Esophagus muscularis mucosa (tissue), 4 donors: Measurements from ENCODE around the gene PLA1A. TPM values are rescaled to one million over a fixed set of nuclear protein-coding genes. Genes with fewer than 3 reads are reported as not detected.

Source experiments
- DNase-seq: peaks from one replicate; pipeline ENCODE4 v3.0.0-alpha.2; 2017; ENCODE audit errors: extremely low spot score
- H3K27ac ChIP-seq, 4 donors: fragments of 200-600 bp; sonication (generic); replicated peaks in 1 of 4; 1 replicate in 3 of 4; 2 replicates in 1 of 4; pipeline ENCODE4 v1.5.1; 2016 to 2019; ENCODE audit warnings: mild to moderate bottlenecking in 1 of 4
- H3K27me3 ChIP-seq, 4 donors: fragments of 200-600 bp; sonication (generic); one replicate each; pipeline versions ENCODE4 v1.5.1 to v1.6.0; 2016 to 2019
- H3K36me3 ChIP-seq, 4 donors: fragments of 200-600 bp; sonication (generic); one replicate each; pipeline ENCODE4 v1.5.1; 2016 to 2019
- H3K4me1 ChIP-seq, 4 donors: fragments of 200-600 bp; sonication (generic); one replicate each; pipeline ENCODE4 v1.5.1; 2016 to 2019
- H3K4me3 ChIP-seq, 4 donors: fragments of 200-600 bp; sonication (generic); 1 replicate in 2 of 4; 2 replicates in 2 of 4; pipeline ENCODE4 v1.5.1; 2016 to 2019; ENCODE audit warnings: mild to moderate bottlenecking in 4 of 4, moderate library complexity in 1 of 4
- H3K9me3 ChIP-seq, 4 donors: fragments of 200-600 bp; sonication (generic); 1 replicate in 3 of 4; 2 replicates in 1 of 4; pipeline ENCODE4 v1.5.1; 2016 to 2019
- EP300 ChIP-seq: sonication (generic); formaldehyde crosslinking; IDR thresholded peaks from one replicate; pipeline ENCODE4 v1.6.1; 2017; ENCODE audit warnings: antibody characterized with exemption
- POLR2A ChIP-seq: fragments of 450-650 bp; IDR thresholded peaks from one replicate; pipeline ENCODE4 v1.6.1; 2017; ENCODE audit warnings: antibody characterized with exemption, moderate library complexity, mild to moderate bottlenecking, low read depth
- POLR2AphosphoS5 ChIP-seq, 2 donors: sonication (generic); formaldehyde crosslinking; IDR thresholded peaks; one replicate each; pipeline ENCODE4 v1.6.1; 2017; ENCODE audit warnings: antibody characterized with exemption in 2 of 2
- WGBS: methylation state at CpG from one replicate; pipeline ENCODE4 v1.1.5; 2018; 5-methylcytosine and 5-hydroxymethylcytosine counted together
- intact Hi-C: fragments of 100-400 bp; cut with DNase I; formaldehyde crosslinking; loops from one replicate; pipeline ENCODE4 v1.15.1; 2023
- total RNA-seq, 4 donors: library from RNA; depleted of rRNA; stranded (reverse); fragments of >200 nt; gene quantifications; one replicate each; pipeline versions ENCODE4 v1.1.0 to v1.2.1, GENCODE V29; 2016
- TF ChIP-seq, protein P1 (sequence below), 3 experiments: fragments of 200-600 bp in 2 of 3; fragments of 450-650 bp in 1 of 3; sonication (generic) in 2 of 3; IDR thresholded peaks; one replicate each; pipeline ENCODE4 v1.5.1; 2017 to 2019; ENCODE audit warnings: antibody characterized with exemption in 3 of 3, mild to moderate bottlenecking in 2 of 3, moderate library complexity in 1 of 3

PLA1A gene
- total RNA-seq, 4 donors from 2014 or later = 1.5 to 2.9 (median 2.0) TPM

DNA sequence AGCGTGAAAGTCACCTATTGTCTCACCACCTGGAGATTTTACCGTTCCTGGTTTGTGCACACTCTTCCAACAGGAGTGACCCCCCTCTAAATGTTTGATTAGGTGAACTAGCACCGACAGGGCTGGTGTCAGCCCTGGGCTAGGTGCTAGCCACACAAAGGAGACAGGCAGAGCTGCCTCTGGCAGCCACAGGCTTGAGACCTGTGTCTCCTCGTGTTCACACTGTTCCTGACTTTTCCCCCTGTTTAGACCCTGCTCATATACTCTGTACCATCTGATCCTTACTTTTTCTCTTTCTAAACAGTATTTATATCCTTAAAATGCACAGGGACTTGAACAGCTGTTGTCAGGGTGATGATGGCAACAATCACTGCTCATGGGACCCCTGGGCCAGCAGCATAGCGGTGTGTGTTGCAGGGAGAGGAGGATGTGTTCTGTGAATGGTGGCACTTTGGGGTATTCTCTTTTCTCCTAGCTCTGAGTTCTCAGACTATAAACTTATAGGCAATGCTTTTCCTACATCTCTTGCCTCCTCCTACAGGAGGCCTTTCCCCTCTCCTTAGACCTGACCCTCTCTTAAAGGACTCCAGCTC, 43.8 kb upstream of the PLA1A start:
- no peak overlapping the region for H3K4me3 ChIP-seq
- H3K9me3 ChIP-seq = no peaks in the 10 kb centered on the region
- no peak overlapping the region for H3K27ac ChIP-seq
- intact Hi-C loops = no loop called here
- DNase-seq = no peak
- 60% methylated on average over 5 of the region's 5 CpGs for WGBS
- TF ChIP-seq EP300 = no peak
- no peak for TF ChIP-seq POLR2A
- no peak for TF ChIP-seq POLR2AphosphoS5 (IDR thresholded peaks at IDR 0.05)
- TF ChIP-seq, protein P1, sequence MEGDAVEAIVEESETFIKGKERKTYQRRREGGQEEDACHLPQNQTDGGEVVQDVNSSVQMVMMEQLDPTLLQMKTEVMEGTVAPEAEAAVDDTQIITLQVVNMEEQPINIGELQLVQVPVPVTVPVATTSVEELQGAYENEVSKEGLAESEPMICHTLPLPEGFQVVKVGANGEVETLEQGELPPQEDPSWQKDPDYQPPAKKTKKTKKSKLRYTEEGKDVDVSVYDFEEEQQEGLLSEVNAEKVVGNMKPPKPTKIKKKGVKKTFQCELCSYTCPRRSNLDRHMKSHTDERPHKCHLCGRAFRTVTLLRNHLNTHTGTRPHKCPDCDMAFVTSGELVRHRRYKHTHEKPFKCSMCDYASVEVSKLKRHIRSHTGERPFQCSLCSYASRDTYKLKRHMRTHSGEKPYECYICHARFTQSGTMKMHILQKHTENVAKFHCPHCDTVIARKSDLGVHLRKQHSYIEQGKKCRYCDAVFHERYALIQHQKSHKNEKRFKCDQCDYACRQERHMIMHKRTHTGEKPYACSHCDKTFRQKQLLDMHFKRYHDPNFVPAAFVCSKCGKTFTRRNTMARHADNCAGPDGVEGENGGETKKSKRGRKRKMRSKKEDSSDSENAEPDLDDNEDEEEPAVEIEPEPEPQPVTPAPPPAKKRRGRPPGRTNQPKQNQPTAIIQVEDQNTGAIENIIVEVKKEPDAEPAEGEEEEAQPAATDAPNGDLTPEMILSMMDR (IDR thresholded peaks at IDR 0.05) = no peak
- H3K36me3 ChIP-seq = no peaks in the 10 kb centered on the region
- H3K4me1 ChIP-seq = no peaks in the 10 kb centered on the region
- H3K27me3 ChIP-seq = no peaks in the 10 kb centered on the region

GRCh38 chr3:119555309-119555735, 42.4 kb upstream of the PLA1A start:
- TF ChIP-seq POLR2A (no peak), POLR2AphosphoS5 (IDR thresholded peaks at IDR 0.05) (peak in 1 of 2 donors; percentile 10), EP300 (no peak)
- TF ChIP-seq, protein P1 (IDR thresholded peaks at IDR 0.05) = no peak
- WGBS = 45% methylated on average over 4 of the region's 4 CpGs
- DNase-seq = no peak
- H3K36me3 ChIP-seq = no peaks in the 10 kb centered on the region
- no peak overlapping the region for H3K27ac ChIP-seq
- no peaks in the 10 kb centered on the region for H3K4me1 ChIP-seq
- H3K9me3 ChIP-seq = no peaks in the 10 kb centered on the region
- intact Hi-C loops = no loop called here
- H3K27me3 ChIP-seq = no peaks in the 10 kb centered on the region
- no peak overlapping the region for H3K4me3 ChIP-seq

DNA sequence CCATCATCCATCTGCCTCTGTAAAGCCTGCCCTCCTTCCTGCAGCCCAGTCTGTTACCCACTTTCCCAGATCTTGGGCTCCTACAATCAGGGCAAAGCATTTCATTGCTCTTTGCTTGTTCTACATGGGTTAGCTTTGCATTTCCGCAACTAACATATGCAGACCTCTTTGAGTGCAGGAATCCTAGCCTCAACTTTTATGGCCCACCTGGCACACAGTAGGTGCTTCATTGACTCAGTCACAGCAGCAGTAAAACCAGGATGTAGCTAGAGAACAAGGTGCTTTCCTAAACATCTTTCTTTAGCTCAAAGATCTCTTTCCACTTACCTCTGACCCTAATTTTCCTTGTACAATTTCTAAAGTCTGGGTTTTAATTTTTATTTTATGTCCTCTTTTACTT, 41.8 kb upstream of the PLA1A start:
- DNase-seq = no peak
- Histone ChIP-seq H3K27ac (no peak overlapping the region), H3K27me3 (no peaks in the 10 kb centered on the region), H3K36me3 (no peaks in the 10 kb centered on the region), H3K9me3 (no peaks in the 10 kb centered on the region), H3K4me1 (no peaks in the 10 kb centered on the region), H3K4me3 (no peak overlapping the region)
- TF ChIP-seq EP300 (no peak), POLR2AphosphoS5 (IDR thresholded peaks at IDR 0.05) (no peak), POLR2A (no peak)
- TF ChIP-seq, protein P1 (IDR thresholded peaks at IDR 0.05) = no peak
- WGBS = no CpG with 5 or more reads among the region's 1 CpG
- intact Hi-C loops = no loop called here

DNA sequence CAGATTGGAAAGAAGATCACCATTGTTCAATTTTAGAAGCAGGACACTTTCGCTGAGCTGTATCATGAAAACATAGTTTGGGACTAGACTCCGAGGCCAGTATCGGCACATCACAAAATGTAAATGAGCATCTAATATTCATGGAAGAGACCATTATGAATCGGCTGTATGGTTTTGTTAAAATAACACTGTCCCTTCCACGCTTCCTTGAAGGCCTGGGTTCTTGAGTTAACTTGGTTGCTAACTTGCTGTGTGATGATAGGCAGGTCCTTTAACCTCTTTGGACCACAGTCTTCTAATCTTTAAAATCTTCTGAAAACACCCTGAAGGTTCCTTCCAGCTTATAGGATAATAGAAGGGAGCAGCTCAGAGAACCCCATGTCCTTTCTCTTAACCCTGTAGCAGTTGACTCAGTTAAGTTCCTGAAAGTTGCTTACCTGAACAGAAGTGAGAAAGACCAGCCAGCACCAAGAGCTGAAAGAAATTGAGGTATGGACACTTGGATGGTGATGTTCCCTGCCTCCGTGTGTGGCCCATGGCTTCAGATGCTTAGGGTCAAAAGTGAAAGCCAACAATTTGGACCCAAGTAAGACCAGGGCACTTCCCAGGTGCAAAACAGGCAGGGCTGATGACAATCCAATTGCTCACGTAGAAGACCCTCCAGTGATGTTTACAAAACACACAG, 40.4 kb upstream of the PLA1A start:
- intact Hi-C loops = no loop called here
- no peak overlapping the region for H3K27ac ChIP-seq
- no peaks in the 10 kb centered on the region for H3K9me3 ChIP-seq
- H3K4me3 ChIP-seq = no peak overlapping the region
- no peak for TF ChIP-seq EP300
- no peak for TF ChIP-seq POLR2A
- no peak for TF ChIP-seq POLR2AphosphoS5 (IDR thresholded peaks at IDR 0.05)
- TF ChIP-seq, protein P1 (IDR thresholded peaks at IDR 0.05) = no peak
- no peaks in the 10 kb centered on the region for H3K36me3 ChIP-seq
- DNase-seq = no peak
- peaks cover 0 to 2% (median 0%) of the 10 kb centered on the region in 4 donors for H3K4me1 ChIP-seq
- H3K27me3 ChIP-seq = no peaks in the 10 kb centered on the region
- WGBS = 96% methylated on average over 7 of the region's 7 CpGs
